Stimulated activated CD4-positive, alpha-beta T cell treated with anti-CD3 and anti-CD28 coated beads, Interleukin-12 subunit alpha, Interleukin-12 subunit beta, amount 100 ng/mL, for 48 hours (primary cell): ENCODE measurements around the gene ENOX1.

ENCODE experiments used
- DNase-seq, 3 donors: peaks; one replicate each; pipeline ENCODE4 v3.0.0-alpha.2; 2020; ENCODE audit warnings: low read depth in 2 of 3, low spot score in 1 of 3

The ENOX1 gene

DNA sequence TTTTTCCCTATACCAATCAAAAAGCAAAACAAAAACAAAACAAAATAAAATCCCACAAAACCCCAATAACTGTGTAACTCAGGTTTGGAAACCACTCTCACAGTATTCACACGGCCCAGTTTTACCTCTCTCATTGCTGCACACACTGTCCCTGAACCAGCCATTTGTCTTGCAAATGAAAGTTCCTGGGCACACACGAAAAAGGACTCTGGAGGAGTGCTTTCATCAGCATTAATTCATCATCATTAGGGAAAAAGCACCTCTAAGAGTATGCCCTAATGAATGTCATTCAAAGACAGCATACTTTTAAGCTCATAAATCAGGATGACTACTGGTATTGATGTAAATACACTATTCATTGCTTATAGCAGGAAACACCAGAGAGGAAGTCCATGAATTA is 457.1 kb downstream of the ENOX1 start:
- no peak for DNase-seq

DNA sequence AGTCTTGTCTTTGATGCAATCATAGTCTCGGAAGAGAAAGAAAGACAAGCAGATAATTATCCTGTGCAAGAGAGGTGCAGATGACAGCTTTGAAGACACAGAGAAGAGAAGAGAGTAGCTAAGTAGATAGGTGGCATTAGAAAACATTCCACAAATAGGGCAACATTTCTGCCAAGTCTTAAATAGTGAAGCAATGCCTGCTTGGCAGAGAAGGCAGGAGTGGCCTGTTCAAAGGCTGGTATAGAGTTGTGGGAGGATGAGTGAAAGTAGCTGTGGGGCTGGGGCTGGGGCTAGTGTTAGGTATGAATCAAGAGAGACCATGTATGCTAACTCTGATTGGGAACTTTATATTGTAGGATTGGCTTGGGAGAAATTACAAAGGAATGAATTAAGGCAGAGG is 457.9 kb downstream of the ENOX1 start:
- DNase-seq: no peak

DNA sequence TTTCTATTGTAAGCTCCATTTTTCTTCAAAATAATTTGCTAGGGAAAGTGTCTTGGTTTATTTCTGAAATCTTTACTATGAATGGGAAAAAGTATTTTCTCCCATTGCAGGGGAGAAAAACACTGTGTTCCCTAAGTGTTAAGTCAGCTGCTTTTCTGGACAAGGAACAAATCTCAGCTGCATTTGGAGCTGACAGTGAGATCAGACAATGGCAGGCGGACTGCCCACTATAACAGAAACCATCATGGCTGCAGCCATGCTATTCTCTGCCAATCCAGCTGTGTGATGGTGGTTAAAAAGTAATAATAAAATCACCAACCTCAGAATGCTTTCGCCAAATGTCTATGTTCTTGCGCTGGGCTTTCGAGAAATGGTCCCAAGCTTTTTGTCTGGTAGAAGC is 460.7 kb downstream of the ENOX1 start:
- DNase-seq: no peak

DNA sequence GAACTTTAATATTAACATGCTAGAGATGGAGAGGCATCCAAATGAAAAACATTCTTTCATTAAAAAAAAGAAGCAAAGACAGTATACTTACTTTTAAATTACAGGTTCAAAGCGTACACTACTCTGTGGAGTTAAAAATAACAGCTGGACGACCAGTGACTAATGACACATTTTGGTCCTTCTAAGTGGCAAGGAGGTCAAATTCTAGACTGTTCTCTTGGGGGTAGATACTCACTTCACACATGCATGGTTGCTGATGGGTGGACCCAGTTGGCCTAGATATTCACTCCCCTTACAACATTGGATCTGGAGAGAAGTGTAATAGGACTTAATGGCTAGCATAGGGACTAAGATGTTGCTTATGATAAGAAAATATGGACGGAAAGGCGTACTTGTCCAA is 461.1 kb downstream of the ENOX1 start:
- DNase-seq: no peak

DNA sequence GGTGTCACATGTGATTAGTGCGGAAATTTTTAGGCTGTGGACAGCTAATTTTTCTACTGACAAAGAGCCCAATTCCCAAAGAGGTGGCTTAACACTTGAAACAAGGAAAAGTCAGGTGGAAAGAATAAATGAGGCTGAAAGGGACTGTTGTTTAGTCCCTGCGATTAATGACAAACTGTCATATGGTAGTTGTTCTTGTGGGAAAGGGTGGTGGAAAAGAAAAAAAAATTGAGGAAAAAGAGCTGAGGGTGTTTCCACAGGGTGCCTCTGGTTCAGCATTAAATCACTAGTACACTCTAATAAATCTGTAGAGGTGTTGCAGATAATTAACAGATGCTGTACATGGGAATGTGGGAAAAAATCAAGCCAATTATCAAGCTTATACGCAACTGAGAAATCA is 462.6 kb downstream of the ENOX1 start:
- DNase-seq: no peak

DNA sequence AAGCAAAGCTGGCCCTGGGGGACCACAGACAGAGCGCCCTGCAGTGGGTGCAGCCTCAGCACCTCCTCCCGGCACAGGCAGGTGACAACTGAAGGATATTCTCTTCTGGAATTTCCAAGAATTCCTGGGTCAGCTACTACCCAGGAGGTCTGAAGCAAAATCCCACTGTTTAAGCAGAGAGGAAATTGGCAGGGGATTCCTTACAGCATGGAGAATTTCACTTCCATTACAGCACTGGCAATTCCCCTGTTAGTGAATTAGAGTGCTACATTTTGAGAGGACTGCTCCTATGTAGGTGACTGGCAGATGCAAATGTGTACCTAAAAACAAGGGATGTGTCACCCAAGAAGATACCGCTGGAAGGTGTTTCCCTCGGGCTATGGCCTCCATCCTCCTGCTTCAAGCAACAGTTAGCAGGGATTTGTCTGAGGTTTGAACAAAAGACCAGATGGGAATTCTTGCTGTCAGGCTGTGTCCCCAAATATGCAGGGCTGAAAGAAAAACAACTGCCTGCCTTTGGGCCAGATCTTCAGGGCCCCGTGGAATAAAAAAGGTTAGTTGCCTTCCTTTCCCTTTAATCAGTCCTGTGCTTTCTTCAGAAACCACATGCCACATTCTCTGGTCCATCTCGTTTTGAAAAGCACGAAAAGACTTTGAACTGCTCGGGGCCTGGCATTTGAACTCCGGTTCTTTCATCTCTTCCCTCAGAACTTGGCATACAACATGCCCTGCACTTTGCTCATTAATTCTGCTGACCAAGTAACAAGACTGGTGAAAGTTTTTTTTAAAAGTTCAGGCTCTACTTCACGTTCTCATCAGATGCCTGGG is 466.9 kb downstream of the ENOX1 start:
- no peak for DNase-seq

DNA sequence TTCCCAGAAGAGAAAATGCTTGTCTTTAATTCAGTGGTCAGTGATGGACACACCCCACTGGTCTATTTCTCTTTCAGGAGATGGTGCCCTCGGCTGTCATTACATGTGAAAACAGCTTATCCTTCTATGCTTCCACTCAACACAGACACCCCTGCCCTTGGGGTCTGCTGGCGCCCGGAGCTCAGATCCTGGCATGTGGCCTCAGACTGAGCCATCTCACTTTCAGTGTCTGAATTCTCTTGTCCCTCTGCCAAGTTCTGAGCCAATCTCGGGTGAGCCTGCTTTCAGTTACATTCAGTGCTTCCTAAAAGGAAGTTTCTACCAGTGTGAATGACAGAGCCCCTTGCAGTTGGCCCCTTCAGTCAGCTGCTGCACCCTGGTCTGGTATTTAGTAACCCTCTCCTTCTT is 469.8 kb downstream of the ENOX1 start:
- no peak for DNase-seq

DNA sequence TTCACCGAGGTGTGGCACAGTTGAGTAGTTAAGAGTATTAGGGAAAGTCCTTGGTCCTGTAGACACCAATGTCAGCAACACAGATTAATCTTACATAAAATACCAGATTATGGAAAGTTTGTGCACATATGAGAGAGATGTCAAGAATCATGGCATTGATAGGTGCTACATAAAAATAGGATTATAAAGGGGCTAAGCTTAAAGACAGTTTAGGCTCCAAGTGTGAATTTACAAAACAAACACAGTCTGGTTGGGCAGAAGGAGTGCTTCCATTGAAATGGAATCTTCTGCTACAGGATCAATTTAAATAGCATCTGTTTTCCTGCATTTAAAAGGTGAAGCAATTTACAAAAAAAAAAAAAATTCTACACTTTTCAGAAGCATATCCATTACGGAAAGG is 470.5 kb downstream of the ENOX1 start:
- DNase-seq: no peak

DNA sequence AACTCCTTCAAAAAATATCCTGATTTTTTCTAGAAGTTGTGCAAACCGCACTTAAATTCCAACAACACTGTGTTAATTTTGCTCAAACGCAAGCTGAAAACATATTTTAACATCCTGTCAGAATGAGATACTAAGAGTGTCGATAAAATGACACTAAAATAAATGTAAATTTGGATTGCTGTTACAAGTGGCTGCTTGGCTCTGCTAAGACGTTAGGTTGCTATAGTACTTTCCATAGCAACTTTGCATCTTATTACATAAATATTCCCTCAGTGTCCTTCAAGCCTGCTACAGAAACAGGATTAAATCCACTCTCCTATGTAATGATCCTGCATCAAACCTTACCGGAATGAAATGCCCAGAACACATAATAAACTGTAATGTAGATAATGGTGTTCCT is 471.2 kb downstream of the ENOX1 start:
- DNase-seq: no peak

DNA sequence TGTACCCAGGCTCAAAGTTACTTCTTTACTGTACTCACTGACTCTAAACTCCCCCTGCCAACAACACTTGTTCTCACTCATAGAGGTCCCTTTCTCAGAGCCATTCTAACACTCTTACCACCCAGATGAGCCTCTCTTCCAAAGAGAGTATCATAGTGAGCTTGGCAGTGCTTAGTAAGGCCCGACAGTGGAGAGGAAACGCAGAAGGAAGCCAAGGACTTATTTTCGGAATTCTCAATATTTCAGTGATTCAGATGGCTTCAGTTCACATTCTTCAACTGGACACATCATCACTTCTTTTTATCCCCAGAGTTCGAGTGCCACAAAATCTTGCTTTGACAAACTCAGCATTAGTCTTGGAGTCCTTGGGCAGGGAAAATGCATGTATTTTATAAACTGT is 477.5 kb downstream of the ENOX1 start:
- DNase-seq: no peak

DNA sequence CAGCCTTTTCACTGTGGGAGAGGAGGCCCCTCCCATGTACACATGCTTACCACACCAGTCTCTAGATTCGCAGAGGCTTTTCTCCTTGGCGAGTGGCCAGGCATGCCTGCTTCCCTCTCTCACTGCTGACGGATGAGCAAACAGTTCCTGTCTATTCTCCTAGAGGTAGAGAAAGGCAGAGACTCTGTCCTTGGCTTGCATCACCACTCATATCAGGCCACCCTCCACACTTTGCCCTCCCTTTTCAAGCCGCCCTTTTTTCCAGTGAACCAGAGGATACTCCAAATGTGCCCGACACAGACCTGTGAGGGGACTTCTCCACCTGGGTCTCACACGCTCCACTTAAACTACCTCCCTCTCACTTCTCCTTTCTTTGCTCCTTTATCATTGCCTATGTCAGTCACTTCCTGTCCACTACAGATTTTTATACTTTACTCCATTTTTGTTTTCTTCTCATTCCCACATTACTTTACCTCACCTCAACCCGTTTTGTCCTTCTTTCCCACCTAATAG is 478.8 kb downstream of the ENOX1 start:
- DNase-seq: no peak

DNA sequence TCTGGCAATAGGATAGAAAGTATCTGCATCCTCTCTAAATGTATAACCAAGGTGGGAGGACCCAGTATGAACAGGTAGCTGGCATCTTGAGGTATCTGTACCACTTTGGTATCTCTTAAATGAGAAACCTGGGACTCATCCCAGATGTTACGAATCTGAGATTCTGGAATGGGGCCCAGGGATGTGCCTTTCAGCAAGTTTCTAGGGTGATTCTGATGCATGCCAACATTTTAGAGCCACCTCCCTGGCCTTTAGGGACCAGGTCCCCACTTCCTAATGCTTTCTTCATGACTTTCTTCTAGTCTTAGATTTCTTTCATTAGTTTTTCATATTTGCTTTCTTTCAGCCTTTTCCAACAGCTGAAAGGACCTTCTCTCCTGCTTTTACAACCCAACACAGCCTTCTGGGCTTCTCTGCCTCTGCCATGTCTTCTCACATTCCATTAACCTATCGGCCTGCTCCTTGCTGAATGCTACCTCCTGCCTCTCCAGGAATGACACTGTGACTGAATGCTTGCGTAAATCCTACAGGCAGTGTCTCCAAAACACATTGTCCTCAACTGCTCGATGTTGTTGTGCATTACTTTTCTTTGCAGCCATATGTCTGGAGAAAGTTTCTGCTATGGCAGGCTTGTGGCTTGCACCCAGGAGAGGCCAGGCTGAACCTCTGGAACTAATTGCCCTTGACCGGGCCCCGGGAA is 479.4 kb downstream of the ENOX1 start:
- no peak for DNase-seq

DNA sequence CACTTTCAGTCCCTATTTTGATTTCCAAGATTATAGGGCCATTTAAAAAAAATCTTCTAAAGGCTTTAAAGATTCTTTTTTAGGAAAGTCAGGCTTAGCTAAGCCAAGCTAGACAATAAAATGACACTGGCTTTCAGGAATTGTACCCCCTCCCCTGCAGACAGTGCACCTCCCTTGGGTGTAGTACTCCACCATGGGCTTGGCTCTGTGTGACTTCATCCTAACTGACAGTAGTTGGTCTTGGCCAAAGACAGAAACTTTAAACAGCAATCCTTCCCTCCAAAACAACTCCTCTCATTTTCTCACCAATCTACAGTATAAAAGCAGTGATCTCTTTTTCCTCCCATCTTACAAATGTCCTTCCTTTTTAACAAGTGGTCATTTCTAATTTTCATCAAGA is 480.4 kb downstream of the ENOX1 start:
- no peak for DNase-seq

DNA sequence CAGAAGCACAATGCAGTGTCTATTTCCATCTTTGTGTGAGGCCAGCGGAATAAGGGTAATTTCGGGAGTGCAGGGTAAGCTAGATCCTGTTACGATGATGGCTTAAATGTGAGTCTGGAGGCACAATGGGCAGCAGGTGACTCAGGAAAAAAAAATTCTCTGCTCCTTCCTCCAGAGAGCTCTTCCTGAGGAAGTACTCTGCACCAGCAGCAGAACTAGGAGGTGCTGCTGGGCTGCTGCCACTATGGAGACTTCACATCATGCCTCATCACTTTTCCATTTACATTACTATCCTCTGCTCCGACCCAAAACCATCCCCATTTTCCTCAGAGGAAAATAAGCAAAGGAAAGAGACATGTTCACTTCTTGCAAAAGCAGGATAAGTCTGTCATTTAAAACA is 481.4 kb downstream of the ENOX1 start:
- DNase-seq: no peak

DNA sequence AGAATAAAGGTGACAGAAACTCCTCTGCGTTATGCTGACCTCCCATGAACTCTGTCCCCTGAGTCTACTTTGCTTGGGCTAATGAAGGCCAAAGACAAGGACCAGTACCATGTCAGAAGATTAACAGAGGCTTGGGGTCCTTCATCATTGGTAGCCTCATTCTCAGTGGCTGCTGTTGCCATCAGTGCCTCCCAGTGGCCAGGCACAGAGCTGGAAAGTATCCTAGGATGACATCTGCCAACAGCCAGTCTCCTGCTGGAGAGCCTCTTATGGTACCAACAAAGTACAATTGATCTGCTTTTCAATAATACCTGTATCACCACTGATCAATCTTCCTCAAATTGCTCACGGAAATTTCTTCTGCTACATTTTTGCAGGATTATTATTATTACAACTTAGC is 481.8 kb downstream of the ENOX1 start:
- DNase-seq: no peak

DNA sequence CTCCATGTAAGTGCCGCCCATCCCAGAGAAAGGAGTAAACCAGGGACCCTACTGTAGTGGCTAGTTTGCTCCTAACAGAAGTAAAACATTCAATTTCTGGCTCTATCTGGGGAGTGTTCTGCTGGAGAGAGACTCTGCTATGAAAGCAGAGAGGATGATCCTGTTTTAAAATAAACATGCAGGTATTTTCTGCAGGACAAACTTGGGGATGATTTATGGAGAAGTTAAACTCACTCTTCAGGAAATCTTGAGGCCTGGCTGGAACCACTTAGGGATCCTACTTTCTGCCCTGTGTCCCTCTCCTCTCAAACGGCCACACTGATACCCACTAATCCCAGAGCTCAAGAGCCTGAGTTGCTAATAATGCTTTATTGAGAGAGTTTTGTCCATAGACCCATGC is 482.3 kb downstream of the ENOX1 start:
- no peak for DNase-seq

DNA sequence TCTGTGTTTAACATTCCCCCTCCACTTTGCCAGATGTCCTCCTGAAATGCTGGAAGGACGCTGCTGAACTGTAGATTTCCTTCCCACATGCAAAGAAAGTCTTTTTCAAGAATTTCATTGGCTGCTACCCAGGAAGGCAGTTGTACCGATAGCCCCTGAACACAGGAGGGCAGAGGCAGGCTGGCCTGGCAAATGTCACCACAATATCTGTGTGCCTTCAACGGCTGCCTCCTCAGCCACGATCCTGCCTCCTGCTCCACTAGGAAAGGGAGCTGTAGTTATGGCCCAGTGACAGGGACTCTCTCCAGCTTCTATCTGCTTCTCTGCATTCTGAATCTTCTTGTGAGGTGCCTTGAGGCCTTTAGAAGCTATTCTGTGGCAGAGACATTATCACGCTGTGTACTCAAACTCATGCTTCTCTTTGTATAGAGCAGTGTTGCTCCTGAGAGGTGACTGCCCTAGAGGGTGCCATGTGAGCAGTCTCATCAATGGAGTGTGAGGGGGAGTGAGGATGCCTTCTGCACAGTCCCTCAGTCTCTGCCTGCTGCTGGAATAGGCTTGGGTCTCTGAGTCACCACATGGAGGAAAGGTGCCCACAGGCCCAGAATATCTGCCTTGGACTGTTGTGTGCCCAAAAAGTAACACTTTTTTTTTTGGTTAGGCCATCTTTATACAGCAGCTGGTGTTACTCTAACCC is 483.6 kb downstream of the ENOX1 start:
- no peak for DNase-seq

DNA sequence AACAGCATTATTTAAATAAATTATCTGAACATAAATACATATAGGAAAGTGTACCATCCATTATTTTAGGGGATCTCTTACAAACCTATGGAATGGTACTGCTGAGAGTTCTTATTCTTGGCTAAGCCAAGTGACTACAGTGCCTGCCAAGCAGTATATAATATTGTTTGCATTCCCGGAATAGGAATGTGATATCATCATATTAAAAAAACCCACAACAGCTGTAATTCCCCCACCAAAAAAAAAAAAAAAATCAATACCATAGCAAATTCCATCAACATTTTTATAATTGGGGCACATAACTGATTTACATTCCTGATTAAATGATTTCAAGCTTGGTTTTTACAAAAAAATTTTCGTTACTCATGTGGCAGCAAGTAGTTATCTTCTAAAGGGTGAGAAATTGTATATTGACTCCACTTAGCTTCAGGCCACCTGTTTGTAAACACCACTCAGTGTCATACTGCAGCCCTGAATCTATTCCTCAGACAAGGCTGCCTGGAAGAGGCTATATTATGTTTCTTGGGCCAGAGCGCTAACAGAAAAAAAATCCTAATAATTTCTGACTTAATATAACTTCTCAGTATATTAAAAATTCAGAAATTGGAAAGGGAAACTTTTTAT is 485.3 kb downstream of the ENOX1 start:
- DNase-seq: no peak

DNA sequence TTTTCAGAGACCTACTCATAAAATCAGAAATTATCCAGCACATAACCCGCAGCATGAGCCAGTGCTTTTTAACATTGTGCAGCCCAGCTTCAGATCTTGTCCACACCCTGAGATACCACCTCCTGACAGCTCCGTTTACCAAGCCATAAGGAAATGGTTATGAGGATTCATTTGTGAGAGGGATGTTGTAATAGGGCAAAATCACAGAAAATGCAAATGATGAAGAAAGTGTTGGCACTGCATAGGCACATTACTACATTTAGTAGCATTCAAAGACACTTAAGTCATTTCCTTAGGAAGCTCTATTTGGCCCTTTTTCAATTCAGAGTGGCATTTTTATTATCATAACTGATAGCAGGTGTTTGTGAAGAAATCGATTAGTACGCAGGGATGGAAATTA is 485.9 kb downstream of the ENOX1 start:
- DNase-seq: no peak

DNA sequence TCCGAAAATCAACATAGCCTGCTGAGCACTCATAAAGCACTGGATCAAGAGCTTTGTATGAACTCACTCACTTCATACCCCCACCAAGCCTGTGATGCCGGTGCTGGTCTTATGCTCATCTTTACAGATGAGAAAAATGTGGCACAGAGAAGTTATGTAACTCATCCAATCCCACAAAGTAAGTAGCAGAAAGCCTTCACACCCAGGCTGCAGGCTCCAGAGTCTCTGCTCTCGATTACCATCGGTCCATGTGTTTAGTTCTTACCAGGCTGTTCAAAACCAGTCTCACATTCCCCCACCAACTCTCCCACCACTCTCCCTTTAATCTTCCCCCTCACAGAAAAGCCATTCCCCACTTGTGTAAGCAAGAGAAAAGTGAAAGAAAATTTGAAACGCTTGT is 487.4 kb downstream of the ENOX1 start:
- DNase-seq: no peak

DNA sequence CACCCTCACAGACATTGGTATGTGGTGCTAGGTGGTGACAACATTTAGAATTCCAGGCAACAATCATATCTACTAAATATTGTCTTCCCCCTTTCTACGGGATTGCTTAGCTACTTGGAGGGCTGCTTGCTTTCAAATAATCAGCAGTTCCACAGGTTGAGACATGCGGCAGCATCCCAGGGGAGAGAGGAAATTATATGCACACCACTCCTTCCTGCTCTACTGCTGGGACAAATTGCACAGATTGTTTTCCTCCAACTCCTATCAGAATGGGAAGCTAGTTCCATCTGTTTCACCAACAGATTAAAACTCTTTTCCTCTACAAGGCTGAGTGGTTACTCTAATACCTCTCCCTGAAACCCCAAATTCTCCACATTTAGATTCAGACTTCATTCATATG is 488.0 kb downstream of the ENOX1 start:
- DNase-seq: no peak
